H1 (cell line): ENCODE data around the gene TMEM271. TPM values are rescaled to one million over a fixed set of nuclear protein-coding genes. Genes with fewer than 3 reads are reported as not detected.

Experiments used
- CTCF ChIA-PET: fragments of 300-600 bp; sonication (Branson Sonifier 250); formaldehyde crosslinking; loops from one replicate; lab custom pipeline; 2021; ENCODE audit not compliant: partially characterized antibody; lab: Charles Lee
- POLR2A ChIA-PET: fragments of 300-600 bp; sonication (Branson Sonifier 250); formaldehyde crosslinking; loops from one replicate; lab custom pipeline; 2021; ENCODE audit warnings: inconsistent platforms; ENCODE audit not compliant: partially characterized antibody; lab: Charles Lee
- DNase-seq, 2 experiments: peaks; one replicate each; pipeline versions ENCODE4 v3.0.0 to v3.0.0-alpha.2; 2010 to 2022; ENCODE audit warnings: low spot score in 2 of 2, low read depth in 1 of 2, mixed read lengths in 1 of 2
- FAIRE-seq: peaks from 2 replicates; lab custom pipeline; 2011; peaks lifted over from hg19 to GRCh38; lab: Jason Lieb, UNC
- H2AFZ ChIP-seq: 2 replicates; pipeline ENCODE4 v1.8.1; 2012; ENCODE audit warnings: low read length, inconsistent platforms
- H2AK5ac ChIP-seq: 2 replicates; pipeline ENCODE4 v1.6.1; 2013; ENCODE audit warnings: low read depth, low read length
- H2BK120ac ChIP-seq: replicated peaks from 2 replicates; pipeline ENCODE3; 2013; ENCODE audit warnings: low read depth, low read length, inconsistent platforms
- H2BK12ac ChIP-seq: 2 replicates; pipeline ENCODE4 v1.6.1; 2013; ENCODE audit warnings: low read depth, low read length
- H2BK15ac ChIP-seq: 2 replicates; pipeline ENCODE4 v1.6.1; 2013; ENCODE audit warnings: low read length
- H2BK20ac ChIP-seq: 2 replicates; pipeline ENCODE4 v1.6.1; 2013; ENCODE audit warnings: low read length
- H2BK5ac ChIP-seq: 2 replicates; pipeline ENCODE4 v1.6.1; 2013; ENCODE audit warnings: low read depth, low read length
- H3K14ac ChIP-seq: 2 replicates; pipeline ENCODE4 v1.6.1; 2013; ENCODE audit warnings: inconsistent platforms; ENCODE audit not compliant: insufficient read length
- H3K18ac ChIP-seq: 2 replicates; pipeline ENCODE4 v1.6.1; 2013; ENCODE audit warnings: low read length; ENCODE audit errors: extremely low read depth
- H3K23ac ChIP-seq: 2 replicates; pipeline ENCODE4 v1.6.1; 2013; ENCODE audit warnings: inconsistent platforms; ENCODE audit not compliant: insufficient read length
- H3K23me2 ChIP-seq: 2 replicates; pipeline ENCODE4 v1.6.1; 2013; ENCODE audit warnings: low read depth, low read length
- H3K27ac ChIP-seq: 2 replicates; pipeline ENCODE4 v1.6.1; 2011; ENCODE audit warnings: low read depth, low read length, inconsistent platforms
- H3K27me3 ChIP-seq, 4 experiments: replicated peaks in 1 of 4; 1 replicate in 1 of 4; 2 replicates in 3 of 4; pipeline versions ENCODE4 v1.6.1 to v1.8.1; 2011 to 2013; ENCODE audit warnings: low read length in 3 of 4, mild to moderate bottlenecking in 3 of 4, inconsistent platforms in 2 of 4, mixed read lengths in 2 of 4, moderate library complexity in 1 of 4; ENCODE audit not compliant: control insufficient read depth in 3 of 4, insufficient read depth in 3 of 4; ENCODE audit errors: extremely low read depth in 1 of 4
- H3K36me3 ChIP-seq, 4 experiments: 2 replicates each; pipeline versions ENCODE4 v1.6.1 to v1.8.1; 2011 to 2013; ENCODE audit warnings: mild to moderate bottlenecking in 4 of 4, low read length in 3 of 4, moderate library complexity in 2 of 4, control low read depth in 1 of 4, inconsistent platforms in 1 of 4; ENCODE audit not compliant: insufficient read depth in 4 of 4, control insufficient read depth in 2 of 4
- H3K4ac ChIP-seq: replicated peaks from 2 replicates; pipeline ENCODE3; 2013; ENCODE audit warnings: low read length, low read depth, mixed read lengths, inconsistent platforms; ENCODE audit not compliant: insufficient read length
- H3K4me1 ChIP-seq, 4 experiments: replicated peaks in 1 of 4; 1 replicate in 1 of 4; 2 replicates in 3 of 4; pipeline versions ENCODE4 v1.6.1 to v1.8.1; 2011 to 2013; ENCODE audit warnings: low read length in 3 of 4, inconsistent platforms in 2 of 4, mixed read lengths in 1 of 4; ENCODE audit not compliant: insufficient read depth in 4 of 4, control insufficient read depth in 3 of 4
- H3K4me2 ChIP-seq, 2 experiments: 2 replicates each; pipeline versions ENCODE4 v1.6.1 to v1.8.1; 2011 to 2013; ENCODE audit warnings: low read depth in 2 of 2, low read length in 2 of 2, control low read depth in 1 of 2, inconsistent platforms in 1 of 2, mild to moderate bottlenecking in 1 of 2; ENCODE audit not compliant: insufficient read depth in 1 of 2
- H3K4me3 ChIP-seq, 4 experiments: fragments of 200-600, 300-600 bp in 1 of 4; sonication (generic), shearing (Covaris generic), sonication (Bioruptor Twin) in 1 of 4; 2 replicates each; pipeline versions ENCODE4 v1.5.1 to v1.8.1; 2011 to 2016; ENCODE audit warnings: low read length in 4 of 4, low read depth in 3 of 4, control low read depth in 2 of 4, inconsistent platforms in 2 of 4, mild to moderate bottlenecking in 2 of 4, mixed read lengths in 1 of 4, moderate library complexity in 1 of 4; ENCODE audit not compliant: insufficient read depth in 2 of 4; ENCODE audit errors: extremely low read depth in 1 of 4
- H3K56ac ChIP-seq: replicated peaks from 2 replicates; pipeline ENCODE3; 2013; ENCODE audit warnings: low read depth, mild to moderate bottlenecking, mixed read lengths, low read length, inconsistent platforms; ENCODE audit not compliant: insufficient read length
- H3K79me1 ChIP-seq: 2 replicates; pipeline ENCODE4 v1.6.1; 2013; ENCODE audit warnings: low read depth, low read length, control low read depth
- H3K79me2 ChIP-seq, 2 experiments: 2 replicates each; pipeline versions ENCODE4 v1.6.1 to v1.8.1; 2012 to 2013; ENCODE audit warnings: low read length in 2 of 2, mild to moderate bottlenecking in 2 of 2, inconsistent platforms in 1 of 2; ENCODE audit not compliant: insufficient read depth in 2 of 2, control insufficient read depth in 1 of 2
- H3K9ac ChIP-seq, 4 experiments: replicated peaks in 1 of 4; 1 replicate in 1 of 4; 2 replicates in 3 of 4; pipeline versions ENCODE4 v1.6.1 to v1.8.1; 2011 to 2013; ENCODE audit warnings: low read depth in 3 of 4, low read length in 3 of 4, control low read depth in 2 of 4, mild to moderate bottlenecking in 2 of 4, moderate library complexity in 2 of 4, inconsistent platforms in 1 of 4; ENCODE audit errors: extremely low read depth in 1 of 4
- H3K9me3 ChIP-seq, 2 experiments: 2 replicates each; pipeline versions ENCODE4 v1.6.1 to v1.8.1; 2012 to 2013; ENCODE audit warnings: mild to moderate bottlenecking in 2 of 2, moderate library complexity in 2 of 2, control low read depth in 1 of 2, inconsistent platforms in 1 of 2, low read depth in 1 of 2, low read length in 1 of 2, mixed read lengths in 1 of 2; ENCODE audit not compliant: insufficient read depth in 2 of 2
- H4K20me1 ChIP-seq, 2 experiments: replicated peaks in 1 of 2; 2 replicates each; pipeline versions ENCODE3 to v1.8.1; 2011 to 2013; ENCODE audit warnings: inconsistent platforms in 2 of 2, low read length in 2 of 2, mild to moderate bottlenecking in 1 of 2; ENCODE audit not compliant: insufficient read depth in 2 of 2, control insufficient read depth in 1 of 2
- H4K5ac ChIP-seq: 2 replicates; pipeline ENCODE4 v1.6.1; 2013; ENCODE audit warnings: low read length, low read depth, mixed read lengths, inconsistent platforms; ENCODE audit not compliant: insufficient read length
- H4K8ac ChIP-seq: 2 replicates; pipeline ENCODE4 v1.8.0; 2013; ENCODE audit warnings: mild to moderate bottlenecking, moderate library complexity, low read length, inconsistent platforms; ENCODE audit not compliant: insufficient read depth; ENCODE audit errors: extremely low read depth
- H4K91ac ChIP-seq: replicated peaks from 2 replicates; pipeline ENCODE3; 2013; ENCODE audit warnings: low read length, mixed read lengths, inconsistent platforms; ENCODE audit not compliant: insufficient read length
- CBX5 ChIP-seq: fragments of 300-800, 300-1000 bp; sonication (generic); IDR thresholded peaks from 2 replicates; pipeline ENCODE4 v1.7.1; 2016; ENCODE audit warnings: antibody characterized with exemption, low read length, low read depth
- HDAC2 ChIP-seq, 2 experiments: fragments of 300-600 bp in 1 of 2; sonication (generic) in 1 of 2; IDR thresholded peaks; 2 replicates each; pipeline ENCODE4 v1.6.1; 2011 to 2012; ENCODE audit warnings: low read depth in 2 of 2, low read length in 2 of 2, mild to moderate bottlenecking in 2 of 2, moderate library complexity in 2 of 2, borderline replicate concordance in 1 of 2, inconsistent platforms in 1 of 2
- JUND ChIP-seq: IDR thresholded peaks from 2 replicates; pipeline ENCODE4 v1.6.1; 2011; ENCODE audit warnings: mild to moderate bottlenecking, improper control_type of control experiment, low read length
- NANOG ChIP-seq: IDR thresholded peaks from 2 replicates; pipeline ENCODE4 v1.6.1; 2011; ENCODE audit warnings: low read length, low read depth, mild to moderate bottlenecking, inconsistent platforms; ENCODE audit not compliant: insufficient read depth, poor library complexity, severe bottlenecking
- NRF1 ChIP-seq: IDR thresholded peaks from 2 replicates; pipeline ENCODE4 v1.6.1; 2011; ENCODE audit warnings: mild to moderate bottlenecking, low read depth, low read length, improper control_type of control experiment
- PHF8 ChIP-seq: fragments of 200-600 bp; sonication (generic); conservative IDR thresholded peaks from 2 replicates; pipeline ENCODE4 v1.7.1; 2012; ENCODE audit warnings: low read depth, mild to moderate bottlenecking, inconsistent platforms, low read length, moderate library complexity
- SIX5 ChIP-seq: IDR thresholded peaks from 2 replicates; pipeline ENCODE4 v1.6.1; 2011; ENCODE audit warnings: mild to moderate bottlenecking, low read depth, low read length
- SRF ChIP-seq: IDR thresholded peaks from 2 replicates; pipeline ENCODE4 v1.6.1; 2011; ENCODE audit warnings: mild to moderate bottlenecking, low read depth, low read length, moderate library complexity
- YY1 ChIP-seq: IDR thresholded peaks from 2 replicates; pipeline ENCODE4 v1.6.1; 2011; ENCODE audit warnings: low read depth, mild to moderate bottlenecking, low read length
- ZNF274 ChIP-seq: IDR thresholded peaks from 2 replicates; pipeline ENCODE4 v1.7.0; 2012; ENCODE audit warnings: low read length, borderline replicate concordance; ENCODE audit errors: extremely low read depth
- WGBS, 2 experiments: shearing (Covaris generic) in 1 of 2; methylation state at CpG; one replicate each; pipeline versions ENCODE4 v1.1.6 to v1.1.7; 2013 to 2015; ENCODE audit warnings: low lambda C conversion rate in 2 of 2, mixed read lengths in 2 of 2, inconsistent platforms in 1 of 2, low coverage in 1 of 2, missing lambda C conversion rate in 1 of 2; ENCODE audit not compliant: insufficient replicate concordance in 2 of 2, insufficient coverage in 1 of 2, insufficient read length in 1 of 2; ENCODE audit errors: extremely low coverage in 1 of 2, missing lambda C conversion rate in 1 of 2; 5-methylcytosine and 5-hydroxymethylcytosine counted together
- polyA plus RNA-seq, 7 experiments: library from polyadenylated mRNA; depleted of rRNA in 3 of 7; stranded (reverse) in 5 of 7; unstranded in 2 of 7; fragments of >200 nt in 5 of 7; fragments of 200-250 nt in 2 of 7; gene quantifications; 1 replicate in 5 of 7; 2 replicates in 1 of 7; 4 replicates in 1 of 7; pipeline versions ENCODE4 v1.2.1 to v1.2.3, GENCODE V29; 2011 to 2013; ENCODE audit warnings: missing spikeins in 2 of 7, mixed read lengths in 2 of 7
- total RNA-seq: library from RNA; stranded (reverse); fragmentation: NEBNext Ultra II Directional; extraction: Animal tissue kit (Norgen Biotek cat#: 25700); gene quantifications from 2 replicates; pipeline ENCODE4 v1.2.1, GENCODE V29; 2021
- TF ChIP-seq, protein P1 (sequence below): IDR thresholded peaks from 2 replicates; pipeline ENCODE4 v1.6.1; 2011; ENCODE audit warnings: low read length, improper control_type of control experiment

TMEM271 gene
- total and polyA plus RNA-seq, 2 of the 8 experiments (the other 6 are each of a cell fraction or from before 2014, with no cell fraction given): 0.08 to 0.35 TPM

DNA sequence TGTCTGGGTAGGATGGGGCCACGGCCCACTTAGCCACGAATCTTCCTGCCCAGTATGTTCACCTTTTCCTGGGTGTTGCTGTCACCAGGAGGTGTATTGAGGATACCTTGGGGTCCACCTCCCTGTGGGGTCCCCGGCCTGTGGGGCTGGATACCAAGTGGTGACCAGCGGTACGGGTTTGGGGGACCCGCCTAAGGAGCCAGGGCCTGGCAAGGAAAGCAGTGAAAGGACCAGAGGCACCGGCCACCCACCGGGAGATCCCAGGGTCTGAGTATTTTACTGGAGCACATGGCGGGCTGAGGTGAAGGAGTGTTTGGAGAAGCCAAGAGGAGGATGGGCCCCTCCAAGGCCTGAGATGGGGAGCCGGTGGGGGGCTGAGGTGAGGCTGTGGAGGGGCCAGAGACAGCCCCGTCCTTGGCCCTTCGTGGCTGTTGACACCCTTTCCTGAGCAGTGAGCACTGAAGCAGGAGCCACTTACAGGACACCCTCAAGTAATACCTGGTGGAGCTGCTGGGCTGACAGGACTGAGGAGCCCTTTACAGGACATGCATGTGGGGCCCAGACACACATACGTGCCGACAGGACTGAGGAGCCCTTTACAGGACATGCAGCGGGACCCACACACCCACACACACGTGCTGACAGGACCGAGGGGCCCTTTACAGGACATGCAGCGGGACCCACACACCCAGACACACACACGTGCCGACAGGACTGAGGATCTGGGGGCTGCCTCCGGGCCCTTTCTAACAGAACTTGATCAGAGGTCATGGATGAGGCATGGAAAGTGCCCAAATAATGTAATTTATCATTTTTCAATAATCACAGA lies 38.4 kb downstream of the TMEM271 start:
- H4K91ac ChIP-seq: no peak overlapping the region
- no peak overlapping the region for H4K5ac ChIP-seq
- H3K14ac ChIP-seq: no peak overlapping the region
- CTCF ChIA-PET: no interaction called here
- H2BK5ac ChIP-seq: no peak overlapping the region
- no peak overlapping the region for H3K4me3 ChIP-seq
- H3K23me2 ChIP-seq: no peaks in the 10 kb centered on the region
- no peaks in the 10 kb centered on the region for H3K27me3 ChIP-seq
- H3K79me1 ChIP-seq: no peaks in the 10 kb centered on the region
- peaks cover 3 to 13% of the 10 kb centered on the region in 2 experiments for H4K20me1 ChIP-seq
- H2BK120ac ChIP-seq: no peak overlapping the region
- no peak for FAIRE-seq
- no peak overlapping the region for H2BK15ac ChIP-seq
- H3K18ac ChIP-seq: no peak overlapping the region
- no peak overlapping the region for H2AFZ ChIP-seq
- H2AK5ac ChIP-seq: no peak overlapping the region
- H3K4ac ChIP-seq: no peak overlapping the region
- H2BK12ac ChIP-seq: no peak overlapping the region
- H4K8ac ChIP-seq: no peak overlapping the region
- H3K79me2 ChIP-seq: no peaks in the 10 kb centered on the region
- H3K9ac ChIP-seq: no peak overlapping the region
- POLR2A ChIA-PET: no interaction called here
- no peaks in the 10 kb centered on the region for H3K9me3 ChIP-seq
- DNase-seq: no peak
- H3K4me1 ChIP-seq: no peaks in the 10 kb centered on the region
- H3K23ac ChIP-seq: no peak overlapping the region
- H3K56ac ChIP-seq: no peak overlapping the region
- H3K4me2 ChIP-seq: no peak overlapping the region
- peaks cover 0 to 17% (median 8%) of the 10 kb centered on the region in 4 experiments; a peak in 5 of 8 replicates for H3K36me3 ChIP-seq
- WGBS, 2 experiments: 91% methylated on average over 21 of the region's 21 CpGs; no CpG with 5 or more reads in 1 of the 2 experiments
- H3K27ac ChIP-seq: no peak overlapping the region
- H2BK20ac ChIP-seq: no peak overlapping the region
- TF ChIP-seq CBX5 (no peak), HDAC2 (IDR thresholded peaks at IDR 0.05; ENCODE audit: borderline replicate concordance in 1 of 2, low read depth in 2 of 2, low read length in 2 of 2) (no peak), JUND (no peak), NRF1 (no peak), SIX5 (no peak), SRF (no peak), YY1 (no peak), ZNF274 (no peak), NANOG (no peak), PHF8 (no peak)
- TF ChIP-seq, protein P1, sequence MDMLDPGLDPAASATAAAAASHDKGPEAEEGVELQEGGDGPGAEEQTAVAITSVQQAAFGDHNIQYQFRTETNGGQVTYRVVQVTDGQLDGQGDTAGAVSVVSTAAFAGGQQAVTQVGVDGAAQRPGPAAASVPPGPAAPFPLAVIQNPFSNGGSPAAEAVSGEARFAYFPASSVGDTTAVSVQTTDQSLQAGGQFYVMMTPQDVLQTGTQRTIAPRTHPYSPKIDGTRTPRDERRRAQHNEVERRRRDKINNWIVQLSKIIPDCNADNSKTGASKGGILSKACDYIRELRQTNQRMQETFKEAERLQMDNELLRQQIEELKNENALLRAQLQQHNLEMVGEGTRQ: no peak
